Measurements from ENCODE around the gene RBPJL.

RBPJL gene

DNA sequence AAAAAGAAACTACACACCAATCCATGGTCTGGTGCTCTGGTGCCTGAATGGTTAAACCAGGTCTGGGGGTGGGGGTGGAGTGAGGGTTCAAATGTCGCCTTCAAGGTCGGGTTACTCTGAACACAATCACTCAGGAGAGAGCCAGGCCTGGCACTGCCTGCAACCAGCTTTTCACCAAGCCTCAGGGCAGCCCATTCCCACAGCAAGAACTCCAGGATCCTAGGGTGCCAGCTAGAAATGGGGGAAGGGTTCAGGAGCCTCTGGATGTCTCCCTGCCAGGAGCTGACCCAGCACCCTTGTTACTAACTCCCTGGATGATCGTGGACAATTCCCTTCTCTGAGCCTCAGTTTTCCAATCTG, 34.9 kb downstream of the RBPJL start:
- Histone ChIP-seq H2AFZ (ENCODE audit: low read depth) (no peak overlapping the region), H3K9ac (no peak overlapping the region), H3K4me1 (ENCODE audit: low read depth, poor library complexity, severe bottlenecking) (peaks cover 46% of the 10 kb centered on the region), H3K27me3 (ENCODE audit: insufficient read depth, low read depth) (no peaks in the 10 kb centered on the region), H4K20me1 (ENCODE audit: insufficient read depth) (no peaks in the 10 kb centered on the region), H3K79me2 (ENCODE audit: insufficient read depth, low read depth) (no peaks in the 10 kb centered on the region; the same call in none of the 2 replicates), H3K4me3 (IDR thresholded peaks at IDR 0.05; ENCODE audit: insufficient read depth, low read depth, low read length) (no peak overlapping the region), H3K27ac (no peak overlapping the region), H3K36me3 (ENCODE audit: insufficient read depth) (no peaks in the 10 kb centered on the region), H3K4me2 (no peak overlapping the region)
- no peak for TF ChIP-seq CTCF (conservative IDR thresholded peaks at IDR 0.05; ENCODE audit: low read depth, low read length)

GRCh38 chr20:45341939-45342854, 35.6 kb downstream of the RBPJL start:
- Histone ChIP-seq H3K4me3 (IDR thresholded peaks at IDR 0.05; ENCODE audit: insufficient read depth, low read depth, low read length) (no peak overlapping the region), H4K20me1 (ENCODE audit: insufficient read depth) (no peaks in the 10 kb centered on the region), H3K79me2 (ENCODE audit: insufficient read depth, low read depth) (no peaks in the 10 kb centered on the region; the same call in none of the 2 replicates), H2AFZ (ENCODE audit: low read depth) (no peak overlapping the region), H3K27ac (no peak overlapping the region), H3K9ac (no peak overlapping the region), H3K4me2 (no peak overlapping the region), H3K36me3 (ENCODE audit: insufficient read depth) (no peaks in the 10 kb centered on the region), H3K4me1 (ENCODE audit: low read depth, poor library complexity, severe bottlenecking) (peaks cover 53% of the 10 kb centered on the region), H3K27me3 (ENCODE audit: insufficient read depth, low read depth) (no peaks in the 10 kb centered on the region)
- no peak for TF ChIP-seq CTCF (conservative IDR thresholded peaks at IDR 0.05; ENCODE audit: low read depth, low read length)

GRCh38 chr20:45342855-45343531, 36.4 kb downstream of the RBPJL start:
- Histone ChIP-seq H2AFZ (ENCODE audit: low read depth) (no peak overlapping the region), H3K4me3 (IDR thresholded peaks at IDR 0.05; ENCODE audit: insufficient read depth, low read depth, low read length) (no peak overlapping the region), H3K4me1 (ENCODE audit: low read depth, poor library complexity, severe bottlenecking) (peaks cover 54% of the 10 kb centered on the region), H3K9ac (no peak overlapping the region), H4K20me1 (ENCODE audit: insufficient read depth) (no peaks in the 10 kb centered on the region), H3K36me3 (ENCODE audit: insufficient read depth) (no peaks in the 10 kb centered on the region), H3K79me2 (ENCODE audit: insufficient read depth, low read depth) (no peaks in the 10 kb centered on the region; the same call in none of the 2 replicates), H3K4me2 (no peak overlapping the region), H3K27me3 (ENCODE audit: insufficient read depth, low read depth) (no peaks in the 10 kb centered on the region), H3K27ac (no peak overlapping the region)
- no peak for TF ChIP-seq CTCF (conservative IDR thresholded peaks at IDR 0.05; ENCODE audit: low read depth, low read length)

GRCh38 chr20:45343532-45344167, 37.0 kb downstream of the RBPJL start:
- Histone ChIP-seq H3K27ac (no peak overlapping the region), H3K4me2 (no peak overlapping the region), H2AFZ (ENCODE audit: low read depth) (no peak overlapping the region), H3K36me3 (ENCODE audit: insufficient read depth) (no peaks in the 10 kb centered on the region), H3K79me2 (ENCODE audit: insufficient read depth, low read depth) (no peaks in the 10 kb centered on the region; the same call in none of the 2 replicates), H4K20me1 (ENCODE audit: insufficient read depth) (no peaks in the 10 kb centered on the region), H3K4me3 (IDR thresholded peaks at IDR 0.05; ENCODE audit: insufficient read depth, low read depth, low read length) (no peak overlapping the region), H3K4me1 (ENCODE audit: low read depth, poor library complexity, severe bottlenecking) (peaks cover 52% of the 10 kb centered on the region), H3K9ac (no peak overlapping the region), H3K27me3 (ENCODE audit: insufficient read depth, low read depth) (no peaks in the 10 kb centered on the region)
- no peak for TF ChIP-seq CTCF (conservative IDR thresholded peaks at IDR 0.05; ENCODE audit: low read depth, low read length)

Data from KMS-11 (cell line).